HL-60 (cell line): ENCODE measurements around the gene MZT1.

Experiments used
- DNase-seq, 2 experiments: peaks; one replicate each; pipeline ENCODE4 v3.0.0-alpha.2; 2010 to 2020; ENCODE audit warnings: low read depth in 1 of 2, low spot score in 1 of 2
- H3K27ac ChIP-seq: fragments of 250-450 bp; sonication (Bioruptor Pico); replicated peaks from 2 replicates; pipeline ENCODE4 v1.5.1; 2020; ENCODE audit warnings: mild to moderate bottlenecking, moderate library complexity
- H3K27me3 ChIP-seq: fragments of 250-450 bp; sonication (Bioruptor Pico); 2 replicates; pipeline ENCODE4 v1.5.1; 2021; ENCODE audit warnings: mild to moderate bottlenecking, moderate library complexity; ENCODE audit not compliant: insufficient read depth, poor library complexity, severe bottlenecking
- H3K4me3 ChIP-seq: replicated peaks from 2 replicates; pipeline ENCODE4 v1.5.1; 2011; ENCODE audit warnings: mild to moderate bottlenecking, control low read depth, low read length; ENCODE audit not compliant: insufficient read depth
- GABPA ChIP-seq: IDR thresholded peaks from 2 replicates; pipeline ENCODE4 v1.6.1; 2012; ENCODE audit warnings: low read depth
- POLR2AphosphoS5 ChIP-seq: IDR thresholded peaks from 2 replicates; pipeline ENCODE4 v1.6.1; 2012; ENCODE audit warnings: low read depth
- REST ChIP-seq: IDR thresholded peaks from 2 replicates; pipeline ENCODE4 v1.6.1; 2012; ENCODE audit warnings: low read depth; ENCODE audit not compliant: insufficient replicate concordance
- SPI1 ChIP-seq: IDR thresholded peaks from 2 replicates; pipeline ENCODE4 v1.6.1; 2012; ENCODE audit warnings: low read depth, mild to moderate bottlenecking, borderline replicate concordance
- TF ChIP-seq, protein P1 (sequence below): IDR thresholded peaks from one replicate; pipeline ENCODE4 v1.5.1; 2011; ENCODE audit warnings: low read length, control low read depth, inconsistent platforms; ENCODE audit not compliant: insufficient read depth

Gene MZT1

GRCh38 chr13:72700509-72700908, 26.9 kb downstream of the MZT1 start:
- Histone ChIP-seq H3K27ac (no peak overlapping the region), H3K27me3 (no peaks in the 10 kb centered on the region), H3K4me3 (no peak overlapping the region)
- no peak for TF ChIP-seq REST
- peak; percentile 84 for TF ChIP-seq SPI1
- peak in 1 of 2 experiments; percentile 45 for DNase-seq

DNA sequence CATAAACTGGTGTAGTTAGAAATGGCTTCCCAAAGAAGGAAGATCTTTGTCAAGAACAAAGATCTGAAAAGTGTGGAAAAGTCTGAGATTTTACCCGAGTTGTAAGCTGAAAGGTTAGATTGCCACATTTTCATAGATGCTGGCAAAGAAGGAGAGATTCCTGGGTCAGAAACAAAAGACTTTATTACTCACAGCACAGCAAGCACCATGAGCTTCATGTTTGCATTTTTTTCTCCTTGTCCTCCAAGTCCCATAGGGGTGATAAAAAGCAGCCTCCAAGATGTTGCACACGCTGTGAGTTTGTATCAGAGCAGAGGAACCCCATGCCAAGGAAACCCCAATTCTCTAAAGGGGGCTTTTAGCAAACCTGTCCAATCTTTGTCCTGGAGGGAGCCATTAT, 29.3 kb downstream of the MZT1 start:
- no peak overlapping the region for H3K27ac ChIP-seq
- no peak overlapping the region for H3K4me3 ChIP-seq
- no peak for TF ChIP-seq GABPA
- no peak for TF ChIP-seq SPI1
- no peak for TF ChIP-seq REST
- no peak for TF ChIP-seq POLR2AphosphoS5
- TF ChIP-seq, protein P1, sequence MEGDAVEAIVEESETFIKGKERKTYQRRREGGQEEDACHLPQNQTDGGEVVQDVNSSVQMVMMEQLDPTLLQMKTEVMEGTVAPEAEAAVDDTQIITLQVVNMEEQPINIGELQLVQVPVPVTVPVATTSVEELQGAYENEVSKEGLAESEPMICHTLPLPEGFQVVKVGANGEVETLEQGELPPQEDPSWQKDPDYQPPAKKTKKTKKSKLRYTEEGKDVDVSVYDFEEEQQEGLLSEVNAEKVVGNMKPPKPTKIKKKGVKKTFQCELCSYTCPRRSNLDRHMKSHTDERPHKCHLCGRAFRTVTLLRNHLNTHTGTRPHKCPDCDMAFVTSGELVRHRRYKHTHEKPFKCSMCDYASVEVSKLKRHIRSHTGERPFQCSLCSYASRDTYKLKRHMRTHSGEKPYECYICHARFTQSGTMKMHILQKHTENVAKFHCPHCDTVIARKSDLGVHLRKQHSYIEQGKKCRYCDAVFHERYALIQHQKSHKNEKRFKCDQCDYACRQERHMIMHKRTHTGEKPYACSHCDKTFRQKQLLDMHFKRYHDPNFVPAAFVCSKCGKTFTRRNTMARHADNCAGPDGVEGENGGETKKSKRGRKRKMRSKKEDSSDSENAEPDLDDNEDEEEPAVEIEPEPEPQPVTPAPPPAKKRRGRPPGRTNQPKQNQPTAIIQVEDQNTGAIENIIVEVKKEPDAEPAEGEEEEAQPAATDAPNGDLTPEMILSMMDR, result no peak
- no peaks in the 10 kb centered on the region for H3K27me3 ChIP-seq
- DNase-seq, result no peak

GRCh38 chr13:72696579-72696978, 30.9 kb downstream of the MZT1 start:
- no peak for DNase-seq
- Histone ChIP-seq H3K4me3 (no peak overlapping the region), H3K27ac (no peak overlapping the region), H3K27me3 (no peaks in the 10 kb centered on the region)
- TF ChIP-seq GABPA, result no peak
- TF ChIP-seq SPI1, result no peak
- TF ChIP-seq, protein P1, result no peak
- no peak for TF ChIP-seq POLR2AphosphoS5
- TF ChIP-seq REST, result no peak

DNA sequence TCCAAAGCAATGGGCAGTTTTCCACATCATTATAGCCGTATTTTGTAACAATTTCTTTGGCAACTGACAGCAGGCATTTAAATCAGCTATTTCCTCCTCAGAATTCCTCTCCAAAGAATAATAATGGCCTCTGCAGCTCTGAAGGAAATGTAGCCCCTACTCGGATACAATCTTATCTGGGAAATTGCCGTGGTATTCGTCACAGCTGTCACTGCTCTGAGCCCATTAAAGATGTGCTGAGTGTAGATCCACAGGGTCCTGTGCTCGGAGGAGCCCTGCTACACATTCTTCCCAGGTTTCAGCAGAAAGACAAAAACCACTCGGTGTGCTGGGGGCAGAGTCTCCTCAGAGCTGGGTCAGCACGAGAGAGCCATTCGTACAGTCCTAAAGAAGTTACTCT, 33.1 kb downstream of the MZT1 start:
- no peak for TF ChIP-seq GABPA
- H3K4me3 ChIP-seq, result no peak overlapping the region
- no peak overlapping the region for H3K27ac ChIP-seq
- H3K27me3 ChIP-seq, result no peaks in the 10 kb centered on the region
- DNase-seq, result no peak
